Loucy (cell line): ENCODE results near the gene ASPHD1.
A peak's percentile ranks its signal among the peaks of the same experiment; 100 is the strongest.
"Not testable (repeated sequence)": the region's sequence is repeated elsewhere in the genome, so short reads cannot be mapped to it uniquely, and the experiment has no call there.

Source experiments
- H2AFZ ChIP-seq: fragments of 200-600 bp; sonication (generic); 2 replicates; pipeline ENCODE4 v1.6.0; 2016; ENCODE audit warnings: antibody characterized with exemption, mild to moderate bottlenecking, low read length, moderate library complexity
- H3F3A ChIP-seq: fragments of 200-600 bp; 2 replicates; pipeline ENCODE4 v1.6.0; 2016; ENCODE audit warnings: antibody characterized with exemption, low read depth, mild to moderate bottlenecking
- H3K27me3 ChIP-seq: fragments of 200-600 bp; sonication (generic); 2 replicates; pipeline ENCODE4 v1.6.1; 2014; ENCODE audit warnings: low read length, mild to moderate bottlenecking; ENCODE audit not compliant: insufficient read depth, poor library complexity, severe bottlenecking
- H3K36me3 ChIP-seq: fragments of 200-600 bp; sonication (generic); 2 replicates; pipeline ENCODE4 v1.6.1; 2016; ENCODE audit warnings: low read length; ENCODE audit not compliant: insufficient read depth
- H3K4me1 ChIP-seq: fragments of 200-600 bp; sonication (generic); 2 replicates; pipeline ENCODE4 v1.5.1; 2014; ENCODE audit warnings: low read length, mild to moderate bottlenecking; ENCODE audit not compliant: insufficient read depth, poor library complexity, severe bottlenecking
- H3K4me2 ChIP-seq: fragments of 200-600 bp; sonication (generic); 2 replicates; pipeline ENCODE4 v1.6.0; 2014; ENCODE audit warnings: antibody characterized with exemption, low read length, low read depth, mild to moderate bottlenecking; ENCODE audit not compliant: poor library complexity, severe bottlenecking
- H3K4me3 ChIP-seq: fragments of 200-600 bp; sonication (generic); 2 replicates; pipeline ENCODE4 v1.5.1; 2014; ENCODE audit warnings: low read length, mild to moderate bottlenecking, mixed read lengths; ENCODE audit not compliant: poor library complexity, severe bottlenecking
- H3K79me2 ChIP-seq: fragments of 200-600 bp; sonication (generic); 2 replicates; pipeline ENCODE4 v1.6.1; 2014; ENCODE audit warnings: low read length; ENCODE audit not compliant: insufficient read depth
- H3K9ac ChIP-seq: fragments of 200-600 bp; sonication (generic); 2 replicates; pipeline ENCODE4 v1.6.0; 2014; ENCODE audit warnings: mild to moderate bottlenecking, low read depth, low read length, moderate library complexity; ENCODE audit not compliant: poor library complexity, severe bottlenecking
- H3K9me2 ChIP-seq: fragments of 200-600 bp; sonication (generic); replicated peaks from 2 replicates; pipeline ENCODE4 v1.6.1; 2016; ENCODE audit warnings: low read depth, low read length, mixed read lengths
- H3K9me3 ChIP-seq: fragments of 200-600 bp; sonication (generic); 2 replicates; pipeline ENCODE4 v1.6.1; 2014; ENCODE audit warnings: mild to moderate bottlenecking, antibody characterized with exemption, low read length, low read depth; ENCODE audit not compliant: insufficient read depth
- H4K20me1 ChIP-seq: fragments of 200-600 bp; sonication (generic); 2 replicates; pipeline ENCODE4 v1.6.0; 2014; ENCODE audit warnings: antibody characterized with exemption, low read length, mild to moderate bottlenecking; ENCODE audit not compliant: insufficient read depth, poor library complexity, severe bottlenecking
- EZH2phosphoT487 ChIP-seq: fragments of 200-600 bp; IDR thresholded peaks from 2 replicates; pipeline ENCODE4 v1.6.1; 2018; ENCODE audit warnings: antibody characterized with exemption, mild to moderate bottlenecking, moderate library complexity, borderline replicate concordance
- TF ChIP-seq, protein P1 (sequence below): fragments of 200-600 bp; sonication (generic); conservative IDR thresholded peaks from 2 replicates; pipeline ENCODE4 v1.5.1; 2014; ENCODE audit warnings: mild to moderate bottlenecking, antibody characterized with exemption, low read length

Gene ASPHD1

DNA sequence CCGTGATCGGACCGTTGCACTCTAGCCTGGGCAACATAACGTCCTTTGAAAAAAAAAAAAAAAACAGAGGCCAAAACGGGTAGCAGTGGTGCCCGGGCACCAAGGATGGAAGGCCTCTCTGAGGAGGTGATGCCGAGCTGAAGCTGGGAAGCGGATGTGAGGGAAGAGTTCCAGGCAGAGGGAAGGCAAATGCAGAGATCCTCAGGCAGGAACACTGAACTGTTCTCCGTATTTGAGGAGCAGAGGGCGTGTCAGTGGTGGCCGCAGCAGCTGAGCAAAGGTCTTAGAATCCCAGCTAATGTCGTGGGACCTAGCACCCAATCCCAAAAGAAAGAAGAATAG is 26.4 kb downstream of the ASPHD1 start:
- no peaks in the 10 kb centered on the region for H3K9me3 ChIP-seq
- H3K9ac ChIP-seq, result peak overlapping the region; percentile 93
- H3K27me3 ChIP-seq, result no peaks in the 10 kb centered on the region
- H3K4me3 ChIP-seq, result peak overlapping the region; percentile 88
- H3F3A ChIP-seq, result no peaks in the 10 kb centered on the region
- peaks cover 10% of the 10 kb centered on the region for H4K20me1 ChIP-seq
- H3K9me2 ChIP-seq, result no peaks in the 10 kb centered on the region
- TF ChIP-seq EZH2phosphoT487, result no peak
- TF ChIP-seq, protein P1, sequence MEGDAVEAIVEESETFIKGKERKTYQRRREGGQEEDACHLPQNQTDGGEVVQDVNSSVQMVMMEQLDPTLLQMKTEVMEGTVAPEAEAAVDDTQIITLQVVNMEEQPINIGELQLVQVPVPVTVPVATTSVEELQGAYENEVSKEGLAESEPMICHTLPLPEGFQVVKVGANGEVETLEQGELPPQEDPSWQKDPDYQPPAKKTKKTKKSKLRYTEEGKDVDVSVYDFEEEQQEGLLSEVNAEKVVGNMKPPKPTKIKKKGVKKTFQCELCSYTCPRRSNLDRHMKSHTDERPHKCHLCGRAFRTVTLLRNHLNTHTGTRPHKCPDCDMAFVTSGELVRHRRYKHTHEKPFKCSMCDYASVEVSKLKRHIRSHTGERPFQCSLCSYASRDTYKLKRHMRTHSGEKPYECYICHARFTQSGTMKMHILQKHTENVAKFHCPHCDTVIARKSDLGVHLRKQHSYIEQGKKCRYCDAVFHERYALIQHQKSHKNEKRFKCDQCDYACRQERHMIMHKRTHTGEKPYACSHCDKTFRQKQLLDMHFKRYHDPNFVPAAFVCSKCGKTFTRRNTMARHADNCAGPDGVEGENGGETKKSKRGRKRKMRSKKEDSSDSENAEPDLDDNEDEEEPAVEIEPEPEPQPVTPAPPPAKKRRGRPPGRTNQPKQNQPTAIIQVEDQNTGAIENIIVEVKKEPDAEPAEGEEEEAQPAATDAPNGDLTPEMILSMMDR, result no peak
- peaks cover 35% of the 10 kb centered on the region for H3K79me2 ChIP-seq
- H3K36me3 ChIP-seq, result no peaks in the 10 kb centered on the region
- H2AFZ ChIP-seq, result peak overlapping the region; percentile 85
- peak overlapping the region; percentile 92 for H3K4me2 ChIP-seq
- H3K4me1 ChIP-seq, result peaks cover 28% of the 10 kb centered on the region

- Histone ChIP-seq H3K9me2 (no peaks in the 10 kb centered on the region), H3K27me3 (no peaks in the 10 kb centered on the region), H3K36me3 (no peaks in the 10 kb centered on the region), H3K4me1 (peaks cover 28% of the 10 kb centered on the region), H3K79me2 (peaks cover 35% of the 10 kb centered on the region), H2AFZ (peak overlapping the region; percentile 85; the same call in 1 of the 2 replicates), H3K4me2 (peak overlapping the region; percentile 92), H4K20me1 (peaks cover 10% of the 10 kb centered on the region), H3K9me3 (no peaks in the 10 kb centered on the region), H3K4me3 (peak overlapping the region; percentile 88), H3K9ac (peak overlapping the region; percentile 93), H3F3A (no peaks in the 10 kb centered on the region)
- no peak for TF ChIP-seq EZH2phosphoT487
- TF ChIP-seq, protein P1, result no peak
Measured at GRCh38 chr16:29927070-29927905, 27.0 kb downstream of the ASPHD1 start.

GRCh38 chr16:29931750-29932149 is 31.5 kb downstream of the ASPHD1 start:
- not testable (repeated sequence) for H3K9me2 ChIP-seq, H2AFZ ChIP-seq, H3K9me3 ChIP-seq, H3F3A ChIP-seq, H3K36me3 ChIP-seq, H3K4me2 ChIP-seq, H3K4me3 ChIP-seq, H3K79me2 ChIP-seq, H3K9ac ChIP-seq, H3K27me3 ChIP-seq, H4K20me1 ChIP-seq
- peaks cover 14% of the 10 kb centered on the region for H3K4me1 ChIP-seq

GRCh38 chr16:29940656-29941055 is 40.4 kb downstream of the ASPHD1 start:
- TF ChIP-seq, protein P1, result no peak
- no peak for TF ChIP-seq EZH2phosphoT487
- H3K9ac ChIP-seq, result no peak overlapping the region
- H3K4me1 ChIP-seq, result peaks cover 11% of the 10 kb centered on the region

More at GRCh38 chr16:29940656-29941055, 40.4 kb downstream of the ASPHD1 start:
- no peaks in the 10 kb centered on the region for H3K79me2 ChIP-seq
- no peaks in the 10 kb centered on the region for H3K9me3 ChIP-seq
- H3K9me2 ChIP-seq, result no peaks in the 10 kb centered on the region
- H3K27me3 ChIP-seq, result no peaks in the 10 kb centered on the region
- no peak overlapping the region for H2AFZ ChIP-seq
- no peak overlapping the region for H3K4me2 ChIP-seq
- no peaks in the 10 kb centered on the region for H3K36me3 ChIP-seq
- H3F3A ChIP-seq, result no peaks in the 10 kb centered on the region
- H3K4me3 ChIP-seq, result no peak overlapping the region
- no peaks in the 10 kb centered on the region for H4K20me1 ChIP-seq
